ENCODE data around the gene ZNF683. TPM values are rescaled to one million over a fixed set of nuclear protein-coding genes. Genes with fewer than 3 reads are reported as not detected.

Gene ZNF683
- total and polyA plus RNA-seq, 4 donors = 0.17 to 0.55 (median 0.40) TPM; not detected in 1

- ATAC-seq (ENCODE audit: insufficient read depth, low FRiP score) (no peak), DNase-seq (no peak)
- Histone ChIP-seq H3K27ac (ENCODE audit: low read depth in 1 of 2, low read length in 1 of 2) (no peak overlapping the region), H3K9ac (ENCODE audit: insufficient read depth in 1 of 2, low read length in 2 of 2) (no peak overlapping the region), H3K27me3 (ENCODE audit: control insufficient read depth in 3 of 3, insufficient read depth in 3 of 3, low read length in 2 of 3) (peaks cover 0 to 27% (median 18%) of the 10 kb centered on the region in 3 donors), H3K9me3 (ENCODE audit: control insufficient read depth in 4 of 4, insufficient read depth in 3 of 4, low read length in 3 of 4) (no peaks in the 10 kb centered on the region), H3K4me1 (ENCODE audit: control insufficient read depth in 5 of 5, insufficient read depth in 5 of 5, low read length in 5 of 5) (peaks cover 0 to 8% (median 0%) of the 10 kb centered on the region in 5 donors), H3K36me3 (ENCODE audit: control insufficient read depth in 4 of 4, insufficient read depth in 4 of 4, low read length in 4 of 4) (no peaks in the 10 kb centered on the region), H3K4me3 (no peak overlapping the region)
- TF ChIP-seq CTCF (IDR thresholded peaks at IDR 0.05; ENCODE audit: control extremely low read depth, extremely low read depth) = no peak
- 82 to 96% methylated on average over 1 of the region's 1 CpG for WGBS, 2 donors
These were observed 33.9 kb downstream of the ZNF683 start for GRCh38 chr1:26338670-26339069.

GRCh38 chr1:26337625-26338024, 34.9 kb downstream of the ZNF683 start:
- 63% methylated on average over 4 of the region's 4 CpGs for WGBS, 2 donors
- no peak for TF ChIP-seq CTCF (IDR thresholded peaks at IDR 0.05; ENCODE audit: control extremely low read depth, extremely low read depth)
- H3K27me3 ChIP-seq (ENCODE audit: control insufficient read depth in 3 of 3, insufficient read depth in 3 of 3, low read length in 2 of 3) = peaks cover 0 to 27% (median 18%) of the 10 kb centered on the region in 3 donors
- no peak overlapping the region for H3K27ac ChIP-seq (ENCODE audit: low read depth in 1 of 2, low read length in 1 of 2)
- H3K4me3 ChIP-seq = no peak overlapping the region
- ATAC-seq (ENCODE audit: insufficient read depth, low FRiP score) = no peak
- H3K9ac ChIP-seq (ENCODE audit: insufficient read depth in 1 of 2, low read length in 2 of 2) = no peak overlapping the region
- H3K4me1 ChIP-seq (ENCODE audit: control insufficient read depth in 5 of 5, insufficient read depth in 5 of 5, low read length in 5 of 5) = peaks cover 0 to 8% (median 0%) of the 10 kb centered on the region in 5 donors
- no peaks in the 10 kb centered on the region for H3K36me3 ChIP-seq (ENCODE audit: control insufficient read depth in 4 of 4, insufficient read depth in 4 of 4, low read length in 4 of 4)
- H3K9me3 ChIP-seq (ENCODE audit: control insufficient read depth in 4 of 4, insufficient read depth in 3 of 4, low read length in 3 of 4) = no peaks in the 10 kb centered on the region
- DNase-seq = no peak

- WGBS, 2 donors = 93 to 95% methylated on average over 7 of the region's 7 CpGs
- Histone ChIP-seq H3K4me3 (no peak overlapping the region), H3K36me3 (ENCODE audit: control insufficient read depth in 4 of 4, insufficient read depth in 4 of 4, low read length in 4 of 4) (no peaks in the 10 kb centered on the region), H3K9me3 (ENCODE audit: control insufficient read depth in 4 of 4, insufficient read depth in 3 of 4, low read length in 3 of 4) (no peaks in the 10 kb centered on the region), H3K27me3 (ENCODE audit: control insufficient read depth in 3 of 3, insufficient read depth in 3 of 3, low read length in 2 of 3) (peaks cover 0 to 27% (median 18%) of the 10 kb centered on the region in 3 donors), H3K9ac (ENCODE audit: insufficient read depth in 1 of 2, low read length in 2 of 2) (no peak overlapping the region), H3K4me1 (ENCODE audit: control insufficient read depth in 5 of 5, insufficient read depth in 5 of 5, low read length in 5 of 5) (peaks cover 0 to 8% (median 0%) of the 10 kb centered on the region in 5 donors), H3K27ac (ENCODE audit: low read depth in 1 of 2, low read length in 1 of 2) (no peak overlapping the region)
- DNase-seq (no peak), ATAC-seq (ENCODE audit: insufficient read depth, low FRiP score) (no peak)
- no peak for TF ChIP-seq CTCF (IDR thresholded peaks at IDR 0.05; ENCODE audit: control extremely low read depth, extremely low read depth)
These were observed 35.4 kb downstream of the ZNF683 start for GRCh38 chr1:26337206-26337535.

Data from lung (tissue), 12 donors.